Testis (tissue), 2 donors: ENCODE results near the gene EYA2.

ENCODE experiments used
- CTCF ChIP-seq, 3 experiments: fragments of 450-650 bp in 2 of 3; fragments of 200-600 bp in 1 of 3; sonication (generic) in 1 of 3; IDR thresholded peaks; one replicate each; pipeline ENCODE4 v1.5.1; 2016 to 2019; ENCODE audit warnings: antibody characterized with exemption in 3 of 3, mild to moderate bottlenecking in 2 of 3, moderate library complexity in 1 of 3
- POLR2A ChIP-seq: fragments of 450-650 bp; IDR thresholded peaks from one replicate; pipeline ENCODE4 v1.6.1; 2017; ENCODE audit warnings: antibody characterized with exemption, mild to moderate bottlenecking, moderate library complexity

- TF ChIP-seq POLR2A (no peak), CTCF (IDR thresholded peaks at IDR 0.05) (no peak)
These were observed 69.3 kb downstream of the EYA2 start for GRCh38 chr20:46963758-46964617.
